ENCODE measurements around the gene MYH10. TPM values are rescaled to one million over a fixed set of nuclear protein-coding genes. Genes with fewer than 3 reads are reported as not detected.

The MYH10 gene
- total RNA-seq, 6 donors from 2014 or later = 73.3 to 246 (median 99.6) TPM

- no peak for ATAC-seq (ENCODE audit: low FRiP score in 2 of 2)
- peaks cover 13 to 99% (median 59%) of the 10 kb centered on the region in 4 donors for H3K36me3 ChIP-seq
- no peak for TF ChIP-seq CTCF (IDR thresholded peaks at IDR 0.05)
- no peak for TF ChIP-seq EP300 (IDR thresholded peaks at IDR 0.05)
- TF ChIP-seq POLR2AphosphoS5 (IDR thresholded peaks at IDR 0.05) = no peak
- TF ChIP-seq POLR2A (IDR thresholded peaks at IDR 0.05) = no peak
- no peaks in the 10 kb centered on the region for H3K27me3 ChIP-seq
- peaks cover 0 to 13% (median 9%) of the 10 kb centered on the region in 4 donors for H3K4me1 ChIP-seq
- H3K4me3 ChIP-seq = no peak overlapping the region
- no peaks in the 10 kb centered on the region for H3K9me3 ChIP-seq
- 94% methylated on average over 22 of the region's 22 CpGs for WGBS, 2 donors
- peak in 1 of 2 donors; percentile 76 for DNase-seq
- no peak overlapping the region for H3K27ac ChIP-seq
Observed at GRCh38 chr17:8476741-8477140, 153.8 kb downstream of the MYH10 start.

GRCh38 chr17:8475781-8476180, 154.7 kb downstream of the MYH10 start:
- peaks cover 20 to 97% (median 60%) of the 10 kb centered on the region in 4 donors for H3K36me3 ChIP-seq
- no peak for ATAC-seq (ENCODE audit: low FRiP score in 2 of 2)
- TF ChIP-seq POLR2A (IDR thresholded peaks at IDR 0.05) = no peak
- no peak for TF ChIP-seq POLR2AphosphoS5 (IDR thresholded peaks at IDR 0.05)
- TF ChIP-seq EP300 (IDR thresholded peaks at IDR 0.05) = no peak
- no peak for TF ChIP-seq CTCF (IDR thresholded peaks at IDR 0.05)

GRCh38 chr17:8475227-8475626, 155.3 kb downstream of the MYH10 start:
- Histone ChIP-seq H3K4me1 (peaks cover 6 to 13% (median 11%) of the 10 kb centered on the region in 4 donors), H3K27ac (no peak overlapping the region), H3K4me3 (no peak overlapping the region), H3K27me3 (no peaks in the 10 kb centered on the region), H3K9me3 (no peaks in the 10 kb centered on the region), H3K36me3 (peaks cover 20 to 93% (median 57%) of the 10 kb centered on the region in 4 donors)
- ATAC-seq (ENCODE audit: low FRiP score in 2 of 2) = no peak
- WGBS, 2 donors = 95 to 96% methylated on average over 9 of the region's 9 CpGs
- no peak for DNase-seq
- TF ChIP-seq POLR2A (IDR thresholded peaks at IDR 0.05) (no peak), CTCF (IDR thresholded peaks at IDR 0.05) (no peak), EP300 (IDR thresholded peaks at IDR 0.05) (no peak), POLR2AphosphoS5 (IDR thresholded peaks at IDR 0.05) (no peak)

More at GRCh38 chr17:8475781-8476180, 154.7 kb downstream of the MYH10 start:
- Histone ChIP-seq H3K4me3 (no peak overlapping the region), H3K27ac (no peak overlapping the region), H3K4me1 (peaks cover under 1 to 13% (median 9%) of the 10 kb centered on the region in 4 donors), H3K9me3 (no peaks in the 10 kb centered on the region), H3K27me3 (no peaks in the 10 kb centered on the region)
- DNase-seq = no peak
- 58 to 79% methylated on average over 5 to 16 of the region's 16 CpGs for WGBS, 2 donors

- Histone ChIP-seq H3K9me3 (no peaks in the 10 kb centered on the region), H3K4me1 (peaks cover 8 to 12% (median 10%) of the 10 kb centered on the region in 4 donors), H3K4me3 (no peak overlapping the region), H3K36me3 (peaks cover 20 to 89% (median 53%) of the 10 kb centered on the region in 4 donors), H3K27me3 (no peaks in the 10 kb centered on the region), H3K27ac (no peak overlapping the region)
- 87 to 89% methylated on average over 11 to 15 of the region's 15 CpGs for WGBS, 2 donors
- DNase-seq = peak in 1 of 2 donors; percentile 73
- ATAC-seq (ENCODE audit: low FRiP score in 2 of 2) = no peak
- no peak for TF ChIP-seq CTCF (IDR thresholded peaks at IDR 0.05)
- no peak for TF ChIP-seq POLR2A (IDR thresholded peaks at IDR 0.05)
- TF ChIP-seq EP300 (IDR thresholded peaks at IDR 0.05) = no peak
- no peak for TF ChIP-seq POLR2AphosphoS5 (IDR thresholded peaks at IDR 0.05)
Observed at GRCh38 chr17:8474826-8475225, 155.7 kb downstream of the MYH10 start.

Measured in upper lobe of left lung (tissue), 6 donors.